ENCODE data around the gene RAB15. TPM values are rescaled to one million over a fixed set of nuclear protein-coding genes. Genes with fewer than 3 reads are reported as not detected.

RAB15 gene
- total RNA-seq, 2 donors from 2014 or later = 6.5 to 7.0 TPM

GRCh38 chr14:64935508-64935907, 36.6 kb downstream of the RAB15 start:
- DNase-seq (ENCODE audit: low spot score in 2 of 2) (no peak), ATAC-seq (peak in 1 of 2 donors; percentile 20)
- Mint-ChIP-seq H3K9me3 (no peaks in the 10 kb centered on the region), H3K36me3 (peaks cover 0 to 35% of the 10 kb centered on the region in 2 donors), H3K27ac (peak overlapping the region in 1 of 2 donors; percentile 80)

GRCh38 chr14:64934338-64934929, 37.7 kb downstream of the RAB15 start:
- DNase-seq (ENCODE audit: low spot score in 2 of 2) = no peak
- no peak for ATAC-seq
- Mint-ChIP-seq H3K36me3 (peaks cover 0 to 40% of the 10 kb centered on the region in 2 donors), H3K9me3 (no peaks in the 10 kb centered on the region), H3K27ac (peak overlapping the region; percentile 31 to 80)

- H3K27ac Mint-ChIP-seq = no peak overlapping the region
- ATAC-seq = no peak
- DNase-seq (ENCODE audit: low spot score in 2 of 2) = no peak
- no peaks in the 10 kb centered on the region for H3K9me3 Mint-ChIP-seq
- H3K36me3 Mint-ChIP-seq = peaks cover 0 to 27% of the 10 kb centered on the region in 2 donors
Measured at GRCh38 chr14:64932231-64932630, 39.9 kb downstream of the RAB15 start.

GRCh38 chr14:64931123-64931522, 41.0 kb downstream of the RAB15 start:
- ATAC-seq (no peak), DNase-seq (ENCODE audit: low spot score in 2 of 2) (no peak)
- Mint-ChIP-seq H3K36me3 (peaks cover 6 to 30% of the 10 kb centered on the region in 2 donors), H3K27ac (peak overlapping the region in 1 of 2 donors; percentile 57), H3K9me3 (no peaks in the 10 kb centered on the region)

- no peaks in the 10 kb centered on the region for H3K9me3 Mint-ChIP-seq
- peaks cover 6 to 36% of the 10 kb centered on the region in 2 donors for H3K36me3 Mint-ChIP-seq
- no peak for DNase-seq (ENCODE audit: low spot score in 2 of 2)
- H3K27ac Mint-ChIP-seq = no peak overlapping the region
- ATAC-seq = no peak
Measured at GRCh38 chr14:64930085-64930843, 41.9 kb downstream of the RAB15 start.

GRCh38 chr14:64929014-64929359, 43.1 kb downstream of the RAB15 start:
- Mint-ChIP-seq H3K36me3 (peaks cover 6 to 26% of the 10 kb centered on the region in 2 donors), H3K27ac (no peak overlapping the region), H3K9me3 (no peaks in the 10 kb centered on the region)
- ATAC-seq (peak in 1 of 2 donors; percentile 66), DNase-seq (ENCODE audit: low spot score in 2 of 2) (no peak)

- Mint-ChIP-seq H3K36me3 (peaks cover 6 to 30% of the 10 kb centered on the region in 2 donors), H3K27ac (no peak overlapping the region), H3K9me3 (no peaks in the 10 kb centered on the region)
- DNase-seq (ENCODE audit: low spot score in 2 of 2) (no peak), ATAC-seq (peak; percentile 80 to 94)
Measured at GRCh38 chr14:64928239-64929013, 43.7 kb downstream of the RAB15 start.

- DNase-seq (ENCODE audit: low spot score in 2 of 2) (no peak), ATAC-seq (no peak)
- Mint-ChIP-seq H3K9me3 (no peaks in the 10 kb centered on the region), H3K36me3 (peaks cover 6 to 31% of the 10 kb centered on the region in 2 donors), H3K27ac (no peak overlapping the region)
Measured at GRCh38 chr14:64927031-64927430, 45.1 kb downstream of the RAB15 start.

- Mint-ChIP-seq H3K9me3 (no peaks in the 10 kb centered on the region), H3K36me3 (peaks cover 6 to 36% of the 10 kb centered on the region in 2 donors), H3K27ac (peak overlapping the region in 1 of 2 donors; percentile 6)
- no peak for DNase-seq (ENCODE audit: low spot score in 2 of 2)
- no peak for ATAC-seq
Measured at GRCh38 chr14:64926398-64926995, 45.6 kb downstream of the RAB15 start.

GRCh38 chr14:64923015-64923414, 49.1 kb downstream of the RAB15 start:
- ATAC-seq = no peak
- peaks cover 6 to 36% of the 10 kb centered on the region in 2 donors for H3K36me3 Mint-ChIP-seq
- DNase-seq (ENCODE audit: low spot score in 2 of 2) = no peak
- no peaks in the 10 kb centered on the region for H3K9me3 Mint-ChIP-seq
- no peak overlapping the region for H3K27ac Mint-ChIP-seq

- no peak for DNase-seq (ENCODE audit: low spot score in 2 of 2)
- no peaks in the 10 kb centered on the region for H3K9me3 Mint-ChIP-seq
- no peak overlapping the region for H3K27ac Mint-ChIP-seq
- ATAC-seq = no peak
- peaks cover 5 to 47% of the 10 kb centered on the region in 2 donors for H3K36me3 Mint-ChIP-seq
Measured at GRCh38 chr14:64920465-64920864, 51.7 kb downstream of the RAB15 start.

- H3K36me3 Mint-ChIP-seq = peaks cover 12 to 56% of the 10 kb centered on the region in 2 donors
- ATAC-seq = no peak
- no peak for DNase-seq (ENCODE audit: low spot score in 2 of 2)
- no peak overlapping the region for H3K27ac Mint-ChIP-seq
- no peaks in the 10 kb centered on the region for H3K9me3 Mint-ChIP-seq
Measured at GRCh38 chr14:64919618-64920017, 52.5 kb downstream of the RAB15 start.

GRCh38 chr14:64919215-64919614, 52.9 kb downstream of the RAB15 start:
- H3K9me3 Mint-ChIP-seq = no peaks in the 10 kb centered on the region
- ATAC-seq (no peak), DNase-seq (ENCODE audit: low spot score in 2 of 2) (no peak)
- H3K27ac Mint-ChIP-seq = no peak overlapping the region
- H3K36me3 Mint-ChIP-seq = peaks cover 15 to 60% of the 10 kb centered on the region in 2 donors

- peaks cover 19 to 59% of the 10 kb centered on the region in 2 donors for H3K36me3 Mint-ChIP-seq
- no peaks in the 10 kb centered on the region for H3K9me3 Mint-ChIP-seq
- H3K27ac Mint-ChIP-seq = peak overlapping the region; percentile 74 to 75
- ATAC-seq = no peak
- no peak for DNase-seq (ENCODE audit: low spot score in 2 of 2)
Measured at GRCh38 chr14:64918216-64918615, 53.9 kb downstream of the RAB15 start.

GRCh38 chr14:64915797-64916196, 56.3 kb downstream of the RAB15 start:
- peak overlapping the region; percentile 96 to 98 for H3K27ac Mint-ChIP-seq
- DNase-seq (ENCODE audit: low spot score in 2 of 2) = no peak
- no peaks in the 10 kb centered on the region for H3K9me3 Mint-ChIP-seq
- no peak for ATAC-seq
- H3K36me3 Mint-ChIP-seq = peaks cover 19 to 50% of the 10 kb centered on the region in 2 donors

GRCh38 chr14:64915029-64915424, 57.1 kb downstream of the RAB15 start:
- H3K27ac Mint-ChIP-seq = peak overlapping the region; percentile 96 to 98
- peaks cover 19 to 42% of the 10 kb centered on the region in 2 donors for H3K36me3 Mint-ChIP-seq
- H3K9me3 Mint-ChIP-seq = no peaks in the 10 kb centered on the region
- no peak for DNase-seq (ENCODE audit: low spot score in 2 of 2)
- no peak for ATAC-seq

All from activated naive CD4-positive, alpha-beta T cell treated with anti-CD3 and anti-CD28 coated beads, Interleukin-2, amount 50 U/mL, for 72 hours (primary cell).